Activated CD8-positive, alpha-beta memory T cell treated with anti-CD3 and anti-CD28 coated beads for 48 hours (primary cell): ENCODE measurements around the gene NEURL1.
A peak's percentile ranks its signal among the peaks of the same experiment; 100 is the strongest.

Experiments used
- DNase-seq, 3 experiments: peaks; one replicate each; pipeline ENCODE4 v3.0.0-alpha.2; 2020; ENCODE audit warnings: low read depth in 2 of 3, low spot score in 2 of 3

The NEURL1 gene

GRCh38 chr10:103545366-103545765 is 51.9 kb downstream of the NEURL1 start:
- no peak for DNase-seq

- DNase-seq, result no peak
Measured at GRCh38 chr10:103545771-103546281, 52.3 kb downstream of the NEURL1 start.

GRCh38 chr10:103546401-103546800 is 52.9 kb downstream of the NEURL1 start:
- no peak for DNase-seq

GRCh38 chr10:103547391-103547946 is 54.0 kb downstream of the NEURL1 start:
- DNase-seq, result no peak

- no peak for DNase-seq
Measured at GRCh38 chr10:103548006-103548405, 54.5 kb downstream of the NEURL1 start.

GRCh38 chr10:103548581-103549348 is 55.3 kb downstream of the NEURL1 start:
- DNase-seq, result no peak

GRCh38 chr10:103549349-103549685 is 55.8 kb downstream of the NEURL1 start:
- DNase-seq, result no peak

GRCh38 chr10:103550229-103550628 is 56.7 kb downstream of the NEURL1 start:
- DNase-seq, result no peak

GRCh38 chr10:103551619-103552602 is 58.4 kb downstream of the NEURL1 start:
- DNase-seq, result no peak

- no peak for DNase-seq
Measured at GRCh38 chr10:103552856-103553742, 59.6 kb downstream of the NEURL1 start.

- peak in 2 of 3 experiments; percentile 14 to 18 for DNase-seq
Measured at GRCh38 chr10:103553743-103554487, 60.4 kb downstream of the NEURL1 start.

- no peak for DNase-seq
Measured at GRCh38 chr10:103554488-103555324, 61.2 kb downstream of the NEURL1 start.

GRCh38 chr10:103555325-103555649 is 61.8 kb downstream of the NEURL1 start:
- no peak for DNase-seq

- DNase-seq, result no peak
Measured at GRCh38 chr10:103555712-103556111, 62.2 kb downstream of the NEURL1 start.

GRCh38 chr10:103556383-103557007 is 63.0 kb downstream of the NEURL1 start:
- no peak for DNase-seq

- no peak for DNase-seq
Measured at GRCh38 chr10:103557455-103557854, 64.0 kb downstream of the NEURL1 start.

- DNase-seq, result no peak
Measured at GRCh38 chr10:103558911-103559310, 65.4 kb downstream of the NEURL1 start.

GRCh38 chr10:103559776-103560175 is 66.3 kb downstream of the NEURL1 start:
- DNase-seq, result no peak

GRCh38 chr10:103560886-103561285 is 67.4 kb downstream of the NEURL1 start:
- no peak for DNase-seq
